Endothelial cell of umbilical vein (primary cell): ENCODE data around the gene C16orf86. TPM values are rescaled to one million over a fixed set of nuclear protein-coding genes. Genes with fewer than 3 reads are reported as not detected.

Source experiments
- BruUV-seq: library from RNA; stranded (reverse); fragments of 400-500 nt; replicated peaks from 2 replicates; lab custom pipeline; 2021; lab: Mats Ljungman, UMichigan
- CTCF ChIA-PET: fragments of 300-600, 350-600 bp; sonication (Branson Sonifier 250); formaldehyde crosslinking; loops from one replicate; lab custom pipeline; 2021; ENCODE audit warnings: antibody characterized with exemption, inconsistent platforms; lab: Charles Lee
- POLR2A ChIA-PET: fragments of 300-600, 350-600 bp; sonication (Branson Sonifier 250); formaldehyde crosslinking; loops from one replicate; lab custom pipeline; 2021; ENCODE audit warnings: antibody characterized with exemption, inconsistent platforms; lab: Charles Lee
- DNase-seq: peaks from one replicate; pipeline ENCODE4 v3.0.0-alpha.2; 2011; ENCODE audit warnings: low read depth, low spot score
- FAIRE-seq: peaks from 2 replicates; lab custom pipeline; 2011; peaks lifted over from hg19 to GRCh38; lab: Jason Lieb, UNC
- H2AFZ ChIP-seq: 2 replicates; pipeline ENCODE4 v1.6.0; 2012; ENCODE audit warnings: low read depth, low read length, control low read depth, inconsistent platforms
- H3K27ac ChIP-seq: 2 replicates; pipeline ENCODE4 v1.5.1; 2011; ENCODE audit warnings: low read depth, mild to moderate bottlenecking, control low read depth, low read length, moderate library complexity; ENCODE audit not compliant: insufficient read depth
- H3K27me3 ChIP-seq, 2 experiments: 2 replicates each; pipeline versions ENCODE4 v1.6.0 to v1.6.1; 2011; ENCODE audit warnings: low read length in 2 of 2, mixed read lengths in 1 of 2; ENCODE audit not compliant: control insufficient read depth in 2 of 2, insufficient read depth in 2 of 2
- H3K36me3 ChIP-seq, 2 experiments: 2 replicates in 1 of 2; 3 replicates in 1 of 2; pipeline ENCODE4 v1.5.1; 2011; ENCODE audit warnings: low read length in 2 of 2, mild to moderate bottlenecking in 1 of 2, moderate library complexity in 1 of 2; ENCODE audit not compliant: control insufficient read depth in 2 of 2, insufficient read depth in 2 of 2; ENCODE audit errors: extremely low read depth in 1 of 2
- H3K4me1 ChIP-seq: 3 replicates; pipeline ENCODE4 v1.5.1; 2011; ENCODE audit warnings: mild to moderate bottlenecking, low read length; ENCODE audit not compliant: control insufficient read depth, insufficient read depth; ENCODE audit errors: extremely low read depth
- H3K4me2 ChIP-seq: 2 replicates; pipeline ENCODE4 v1.6.1; 2011; ENCODE audit warnings: low read length, control low read depth, mixed read lengths; ENCODE audit not compliant: insufficient read depth
- H3K4me3 ChIP-seq, 3 experiments: fragments of 200-600 bp in 1 of 3; sonication (generic), shearing (Covaris generic) in 1 of 3; replicated peaks in 1 of 3; 2 replicates each; pipeline ENCODE4 v1.5.1; 2011 to 2016; ENCODE audit warnings: control low read depth in 3 of 3, low read length in 3 of 3, mild to moderate bottlenecking in 2 of 3, inconsistent platforms in 1 of 3, low read depth in 1 of 3, moderate library complexity in 1 of 3; ENCODE audit not compliant: insufficient read depth in 1 of 3
- H3K79me2 ChIP-seq: 2 replicates; pipeline ENCODE4 v1.6.0; 2012; ENCODE audit warnings: low read length, inconsistent platforms; ENCODE audit not compliant: control insufficient read depth, insufficient read depth
- H3K9ac ChIP-seq: replicated peaks from 2 replicates; pipeline ENCODE3; 2011; ENCODE audit warnings: low read length, control low read depth; ENCODE audit not compliant: insufficient read depth; ENCODE audit errors: extremely low read depth
- H3K9me1 ChIP-seq: replicated peaks from 3 replicates; pipeline ENCODE4 v1.6.0; 2011; ENCODE audit warnings: mild to moderate bottlenecking, low read length; ENCODE audit not compliant: control insufficient read depth, insufficient read depth; ENCODE audit errors: extremely low read depth
- H3K9me3 ChIP-seq: replicated peaks from 2 replicates; pipeline ENCODE4 v1.5.1; 2012; ENCODE audit warnings: low read length, inconsistent platforms; ENCODE audit not compliant: control insufficient read depth, insufficient read depth
- H4K20me1 ChIP-seq: replicated peaks from 2 replicates; pipeline ENCODE3; 2011; ENCODE audit warnings: mild to moderate bottlenecking, low read length; ENCODE audit not compliant: control insufficient read depth, insufficient read depth; ENCODE audit errors: extremely low read depth
- EZH2 ChIP-seq: IDR thresholded peaks from 2 replicates; pipeline ENCODE4 v1.6.1; 2012; ENCODE audit warnings: borderline replicate concordance, low read depth, mild to moderate bottlenecking, moderate library complexity, low read length, inconsistent platforms; ENCODE audit not compliant: severe bottlenecking
- FOS ChIP-seq: IDR thresholded peaks from 2 replicates; pipeline ENCODE4 v1.6.1; 2011; ENCODE audit warnings: mild to moderate bottlenecking, low read length, moderate library complexity, borderline replicate concordance; ENCODE audit not compliant: insufficient read depth
- GATA2 ChIP-seq: IDR thresholded peaks from 2 replicates; pipeline ENCODE4 v1.7.0; 2011; ENCODE audit warnings: low read depth, mild to moderate bottlenecking, moderate library complexity, mixed read lengths, low read length; ENCODE audit not compliant: insufficient read length, insufficient read depth
- JUN ChIP-seq: IDR thresholded peaks from 2 replicates; pipeline ENCODE4 v1.6.1; 2011; ENCODE audit warnings: borderline replicate concordance, low read depth; ENCODE audit not compliant: insufficient read length, insufficient read depth
- MYC ChIP-seq: IDR thresholded peaks from one replicate; pipeline ENCODE4 v1.6.1; 2011; ENCODE audit warnings: mild to moderate bottlenecking, low read depth, low read length
- POLR2A ChIP-seq: IDR thresholded peaks from 2 replicates; pipeline ENCODE4 v1.6.1; 2012; ENCODE audit warnings: low read depth, mild to moderate bottlenecking, control low read depth, low read length
- POLR2AphosphoS5 ChIP-seq: IDR thresholded peaks from 2 replicates; pipeline ENCODE4 v1.6.1; 2012; ENCODE audit warnings: low read depth, mild to moderate bottlenecking, control low read depth, low read length, moderate library complexity; ENCODE audit not compliant: insufficient read depth
- dilution Hi-C: fragments of 300-500 bp; cut with MboI; formaldehyde crosslinking; loops from one replicate; pipeline ENCODE4 v1.15.0; 2019; ENCODE audit warnings: low sequenced_read_pairs; ENCODE audit not compliant: extremely low pct_ligation_motif_present
- intact Hi-C: fragments of 100-400 bp; cut with micrococcal nuclease; formaldehyde crosslinking; loops from one replicate; pipeline ENCODE4 v1.10.0; 2022
- polyA plus RNA-seq, 4 experiments: library from polyadenylated mRNA; depleted of rRNA in 3 of 4; stranded (reverse) in 3 of 4; unstranded in 1 of 4; fragments of >200 nt; gene quantifications; 2 replicates each; pipeline versions ENCODE4 v1.2.1 to v1.2.3, GENCODE V29; 2011 to 2012; ENCODE audit warnings: missing spikeins in 1 of 4
- total RNA-seq: library from RNA; stranded (reverse); gene quantifications from 2 replicates; pipeline ENCODE4 v1.2.3, GENCODE V29; 2021
- TF ChIP-seq, protein P1 (sequence below): IDR thresholded peaks from 2 replicates; pipeline ENCODE4 v1.6.1; 2011; ENCODE audit not compliant: insufficient read depth, insufficient read length
- TF ChIP-seq, protein P2 (sequence below), 2 donors: IDR thresholded peaks; 1 replicate in 1 of 2; 2 replicates in 1 of 2; pipeline ENCODE4 v1.5.1; 2011; ENCODE audit warnings: low read length in 2 of 2, mild to moderate bottlenecking in 2 of 2, moderate library complexity in 2 of 2, control low read depth in 1 of 2, inconsistent platforms in 1 of 2, low read depth in 1 of 2; ENCODE audit not compliant: insufficient read depth in 1 of 2; ENCODE audit errors: extremely low read depth in 1 of 2

C16orf86 gene
- total and polyA plus RNA-seq, 2 donors (not counting 3 experiments of a cell fraction or from before 2014, with no cell fraction given): 0.62 to 0.98 TPM

DNA sequence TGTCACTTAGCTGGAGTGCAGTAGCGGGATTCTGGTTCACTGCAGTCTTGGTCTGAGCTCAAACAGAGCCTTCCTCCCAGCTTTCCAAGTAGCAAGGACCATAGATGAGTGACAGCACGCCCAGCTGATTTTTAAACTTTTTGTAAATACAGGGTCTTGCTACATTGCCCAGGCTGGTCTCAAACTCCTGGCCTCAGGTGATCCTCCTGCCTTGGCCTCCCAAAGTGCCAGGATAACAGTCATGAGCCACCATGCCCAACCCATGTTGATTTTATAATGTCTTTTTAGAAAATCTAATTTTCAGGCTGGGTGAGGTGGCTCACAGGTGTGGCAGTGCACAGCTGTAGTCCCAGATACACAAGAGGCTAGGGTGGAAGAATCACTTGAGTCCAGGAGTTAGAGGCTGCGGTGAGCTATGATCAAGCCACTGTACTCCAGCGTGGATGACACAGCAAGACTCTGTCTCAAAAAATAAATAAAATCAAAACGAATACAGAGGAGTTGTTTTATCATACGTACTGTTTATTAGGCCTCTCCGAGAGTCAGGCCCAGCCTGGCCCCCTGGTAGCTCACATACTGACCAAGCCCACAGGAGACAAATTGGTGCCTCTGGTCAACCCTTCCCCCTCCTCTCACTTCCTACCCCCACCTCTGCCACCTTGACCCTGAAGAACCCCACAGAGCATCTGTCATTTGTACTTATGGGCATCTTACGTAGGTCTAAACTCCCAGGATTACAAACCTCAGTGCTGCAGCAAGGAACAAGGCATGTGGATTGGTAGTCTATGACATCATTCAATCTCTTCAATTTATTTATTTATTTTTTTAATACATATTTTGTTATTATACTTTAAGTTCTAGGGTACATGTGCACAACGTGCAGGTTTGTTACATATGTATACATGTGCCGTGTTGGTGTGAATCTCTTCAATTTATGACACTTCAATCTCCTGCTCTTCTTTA lies 13.6 kb downstream of the C16orf86 start:
- Histone ChIP-seq H3K9ac (no peak overlapping the region), H3K9me3 (no peaks in the 10 kb centered on the region), H3K36me3 (peaks cover 3 to 23% of the 10 kb centered on the region in 2 experiments), H3K4me3 (no peak overlapping the region), H3K9me1 (no peaks in the 10 kb centered on the region), H3K27ac (no peak overlapping the region), H3K79me2 (no peaks in the 10 kb centered on the region), H2AFZ (no peak overlapping the region), H4K20me1 (peaks cover 3% of the 10 kb centered on the region), H3K4me2 (no peak overlapping the region), H3K27me3 (no peaks in the 10 kb centered on the region), H3K4me1 (peaks cover 17% of the 10 kb centered on the region)
- FAIRE-seq (no peak), DNase-seq (no peak)
- ChIA-PET POLR2A (no interaction called here), CTCF (interaction anchor here (0.6 to 4.2 kb wide), 3 partner anchors 7 to 114 kb away, joined by 3 to 22 read pairs (median 5); partner anchors contain the start of gene GFOD2)
- TF ChIP-seq GATA2 (no peak), JUN (no peak), FOS (no peak), POLR2A (no peak), MYC (no peak), POLR2AphosphoS5 (no peak), EZH2 (no peak)
- TF ChIP-seq, protein P1, sequence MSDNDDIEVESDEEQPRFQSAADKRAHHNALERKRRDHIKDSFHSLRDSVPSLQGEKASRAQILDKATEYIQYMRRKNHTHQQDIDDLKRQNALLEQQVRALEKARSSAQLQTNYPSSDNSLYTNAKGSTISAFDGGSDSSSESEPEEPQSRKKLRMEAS: no peak
- TF ChIP-seq, protein P2, sequence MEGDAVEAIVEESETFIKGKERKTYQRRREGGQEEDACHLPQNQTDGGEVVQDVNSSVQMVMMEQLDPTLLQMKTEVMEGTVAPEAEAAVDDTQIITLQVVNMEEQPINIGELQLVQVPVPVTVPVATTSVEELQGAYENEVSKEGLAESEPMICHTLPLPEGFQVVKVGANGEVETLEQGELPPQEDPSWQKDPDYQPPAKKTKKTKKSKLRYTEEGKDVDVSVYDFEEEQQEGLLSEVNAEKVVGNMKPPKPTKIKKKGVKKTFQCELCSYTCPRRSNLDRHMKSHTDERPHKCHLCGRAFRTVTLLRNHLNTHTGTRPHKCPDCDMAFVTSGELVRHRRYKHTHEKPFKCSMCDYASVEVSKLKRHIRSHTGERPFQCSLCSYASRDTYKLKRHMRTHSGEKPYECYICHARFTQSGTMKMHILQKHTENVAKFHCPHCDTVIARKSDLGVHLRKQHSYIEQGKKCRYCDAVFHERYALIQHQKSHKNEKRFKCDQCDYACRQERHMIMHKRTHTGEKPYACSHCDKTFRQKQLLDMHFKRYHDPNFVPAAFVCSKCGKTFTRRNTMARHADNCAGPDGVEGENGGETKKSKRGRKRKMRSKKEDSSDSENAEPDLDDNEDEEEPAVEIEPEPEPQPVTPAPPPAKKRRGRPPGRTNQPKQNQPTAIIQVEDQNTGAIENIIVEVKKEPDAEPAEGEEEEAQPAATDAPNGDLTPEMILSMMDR (IDR thresholded peaks at IDR 0.05; ENCODE audit: extremely low read depth in 1 of 2, insufficient read depth in 1 of 2, low read depth in 1 of 2, low read length in 2 of 2): no peak
- no TSS peak for BruUV-seq
- dilution Hi-C loops (loop anchor here (25.0 kb wide), 1 partner anchor 232 kb away; no protein-coding TSS in a partner anchor), intact Hi-C loops (no loop called here)
